B cell (primary cell): ENCODE results near the gene MUTYH.

Experiments used
- CTCF ChIP-seq: fragments of 200-600 bp; IDR thresholded peaks from one replicate; pipeline ENCODE4 v1.8.0; 2022; ENCODE audit warnings: antibody characterized with exemption, mild to moderate bottlenecking
- EZH2 ChIP-seq: IDR thresholded peaks from 2 replicates; pipeline ENCODE4 v1.6.1; 2012; ENCODE audit warnings: borderline replicate concordance, low read depth, mild to moderate bottlenecking, moderate library complexity, low read length; ENCODE audit not compliant: insufficient read depth, poor library complexity, severe bottlenecking

DNA sequence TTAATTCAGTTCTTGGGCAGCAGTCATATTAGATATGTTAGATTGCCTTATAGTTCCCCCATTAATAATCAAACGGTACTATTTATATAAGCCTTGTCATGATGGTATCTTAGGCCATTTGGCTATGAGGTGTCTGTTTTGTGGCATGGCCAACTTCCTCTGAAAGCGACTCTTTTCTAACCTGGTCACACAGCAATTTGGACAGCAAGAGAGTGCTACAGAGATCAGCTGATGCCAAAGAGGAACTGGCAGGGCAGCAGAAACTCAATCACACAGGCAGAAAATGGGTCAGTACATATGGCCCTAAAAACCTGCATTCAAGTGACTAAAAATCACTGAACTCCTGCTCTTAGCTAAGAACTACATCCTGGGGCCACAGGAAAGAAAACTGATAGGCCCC is 13.4 kb upstream of the MUTYH start:
- TF ChIP-seq CTCF, result no peak
- no peak for TF ChIP-seq EZH2
